ENCODE measurements around the gene DEFB115. TPM values are rescaled to one million over a fixed set of nuclear protein-coding genes. Genes with fewer than 3 reads are reported as not detected.
"Not testable (repeated sequence)": the region's sequence is repeated elsewhere in the genome, so short reads cannot be mapped to it uniquely, and the experiment has no call there.

The DEFB115 gene
- total RNA-seq, 4 donors from 2014 or later = not detected

DNA sequence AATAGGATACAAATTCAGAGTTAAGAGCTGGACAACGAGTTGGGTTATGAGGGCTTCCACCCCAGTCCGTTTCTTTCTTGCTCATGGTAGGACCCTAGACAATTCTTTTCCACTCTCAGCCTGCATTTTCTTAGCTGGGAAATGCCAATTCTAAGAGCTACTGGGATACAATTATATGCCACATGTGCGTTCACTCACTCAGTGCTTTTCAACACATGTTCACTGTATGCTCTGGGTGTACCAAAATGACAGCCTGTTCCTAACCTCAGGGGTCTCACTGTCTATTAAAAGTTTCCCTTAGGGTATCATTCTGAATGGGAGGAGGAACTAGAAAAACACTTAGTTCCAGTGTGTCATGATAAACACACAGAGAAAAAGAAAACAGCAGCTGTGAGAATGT lies 505 bp upstream of the DEFB115 start:
- in situ Hi-C loops (cut with MboI; ENCODE audit: low pct_ligation_motif_present in 1 of 4, low pct_unique_long_range_greater_than_20kb in 1 of 4, low sequenced_read_pairs in 3 of 4) = no loop called here
- peaks cover 0 to 5% of the 10 kb centered on the region in 2 donors for H3K9me3 ChIP-seq
- H3K36me3 ChIP-seq = no peaks in the 10 kb centered on the region
- H3K4me3 ChIP-seq = no peak overlapping the region
- DNase-seq = no peak
- no peak overlapping the region for H3K27ac ChIP-seq
- TF ChIP-seq, protein P1, sequence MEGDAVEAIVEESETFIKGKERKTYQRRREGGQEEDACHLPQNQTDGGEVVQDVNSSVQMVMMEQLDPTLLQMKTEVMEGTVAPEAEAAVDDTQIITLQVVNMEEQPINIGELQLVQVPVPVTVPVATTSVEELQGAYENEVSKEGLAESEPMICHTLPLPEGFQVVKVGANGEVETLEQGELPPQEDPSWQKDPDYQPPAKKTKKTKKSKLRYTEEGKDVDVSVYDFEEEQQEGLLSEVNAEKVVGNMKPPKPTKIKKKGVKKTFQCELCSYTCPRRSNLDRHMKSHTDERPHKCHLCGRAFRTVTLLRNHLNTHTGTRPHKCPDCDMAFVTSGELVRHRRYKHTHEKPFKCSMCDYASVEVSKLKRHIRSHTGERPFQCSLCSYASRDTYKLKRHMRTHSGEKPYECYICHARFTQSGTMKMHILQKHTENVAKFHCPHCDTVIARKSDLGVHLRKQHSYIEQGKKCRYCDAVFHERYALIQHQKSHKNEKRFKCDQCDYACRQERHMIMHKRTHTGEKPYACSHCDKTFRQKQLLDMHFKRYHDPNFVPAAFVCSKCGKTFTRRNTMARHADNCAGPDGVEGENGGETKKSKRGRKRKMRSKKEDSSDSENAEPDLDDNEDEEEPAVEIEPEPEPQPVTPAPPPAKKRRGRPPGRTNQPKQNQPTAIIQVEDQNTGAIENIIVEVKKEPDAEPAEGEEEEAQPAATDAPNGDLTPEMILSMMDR (IDR thresholded peaks at IDR 0.05) = no peak
- TF ChIP-seq POLR2AphosphoS5 (IDR thresholded peaks at IDR 0.05) = no peak
- TF ChIP-seq EP300 (IDR thresholded peaks at IDR 0.05; ENCODE audit: low read depth) = no peak
- TF ChIP-seq POLR2A (IDR thresholded peaks at IDR 0.05) = no peak
- intact Hi-C loops (cut with DNase I; ENCODE audit: low total_unique reads) = no loop called here
- no peaks in the 10 kb centered on the region for H3K4me1 ChIP-seq
- H3K27me3 ChIP-seq = no peaks in the 10 kb centered on the region
- WGBS, 2 donors (ENCODE audit: low coverage in 1 of 2) = 8 to 51% methylated on average over 2 to 3 of the region's 3 CpGs

DNA sequence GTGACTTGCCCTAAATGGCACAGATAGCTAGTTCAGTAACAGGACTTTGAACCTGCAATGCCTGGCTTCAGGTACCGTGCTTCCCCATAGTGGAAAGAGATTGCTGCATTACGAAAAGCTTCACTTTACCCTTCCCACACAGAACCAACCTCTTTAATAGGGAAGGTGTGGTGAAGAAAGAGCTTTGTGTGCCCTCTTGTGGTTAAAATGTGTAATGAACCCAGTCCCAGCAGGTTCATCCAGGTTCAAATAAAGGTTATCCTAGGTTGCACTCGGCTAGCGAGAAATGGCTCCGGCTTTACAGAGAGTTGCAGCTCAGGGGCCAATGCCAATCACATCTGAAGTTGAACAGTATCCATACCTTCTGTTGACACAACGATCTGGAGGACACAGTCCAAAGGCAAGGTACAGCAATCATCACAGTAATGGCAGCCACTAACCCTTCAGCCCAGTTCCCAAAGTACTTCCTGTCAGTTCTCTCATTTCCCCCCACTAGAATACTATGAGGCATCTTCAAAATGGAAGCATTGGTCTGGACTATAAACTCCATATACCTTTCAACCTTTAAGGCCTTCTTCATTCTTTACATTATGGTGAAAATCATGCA lies 3.0 kb downstream of the DEFB115 start:
- Histone ChIP-seq H3K27ac (no peak overlapping the region), H3K27me3 (no peaks in the 10 kb centered on the region), H3K9me3 (peaks cover 0 to 5% of the 10 kb centered on the region in 2 donors), H3K4me1 (no peaks in the 10 kb centered on the region), H3K36me3 (no peaks in the 10 kb centered on the region), H3K4me3 (no peak overlapping the region)
- no peak for DNase-seq
- intact Hi-C loops (cut with DNase I; ENCODE audit: low total_unique reads) (no loop called here), in situ Hi-C loops (cut with MboI; ENCODE audit: low pct_ligation_motif_present in 1 of 4, low pct_unique_long_range_greater_than_20kb in 1 of 4, low sequenced_read_pairs in 3 of 4) (no loop called here)
- TF ChIP-seq, protein P1 (IDR thresholded peaks at IDR 0.05) = peak in 3 of 5 experiments; percentile 11 to 24 (median 23)
- no peak for TF ChIP-seq POLR2A (IDR thresholded peaks at IDR 0.05)
- WGBS, 2 donors (ENCODE audit: low coverage in 1 of 2) = 68 to 80% methylated on average over 2 to 6 of the region's 6 CpGs

DNA sequence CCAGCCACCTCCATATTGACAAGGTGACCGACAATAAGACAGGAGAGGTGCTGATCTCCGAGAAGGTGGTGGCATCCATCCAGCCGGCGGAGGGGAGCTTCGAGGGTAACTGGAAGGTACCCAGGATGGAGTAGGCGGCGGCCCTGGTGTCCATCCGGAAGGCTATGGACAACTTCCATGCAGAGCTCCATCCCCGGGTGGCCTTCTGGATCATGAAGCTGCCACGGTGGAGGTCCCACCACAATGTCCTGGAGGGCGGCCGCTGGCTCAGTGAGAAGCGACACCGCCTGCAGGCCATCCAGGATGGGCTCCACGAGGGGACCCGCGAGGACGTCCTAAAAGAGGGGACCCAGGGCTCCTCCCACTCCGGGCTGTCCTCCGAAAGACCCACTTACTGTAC lies 17.0 kb downstream of the DEFB115 start:
- intact Hi-C loops (cut with DNase I; ENCODE audit: low total_unique reads) (no loop called here), in situ Hi-C loops (cut with MboI; ENCODE audit: low pct_ligation_motif_present in 1 of 4, low pct_unique_long_range_greater_than_20kb in 1 of 4, low sequenced_read_pairs in 3 of 4) (no loop called here)
- WGBS, 2 donors (ENCODE audit: low coverage in 1 of 2) = 87% methylated on average over 20 of the region's 20 CpGs; no CpG with 5 or more reads in 1 of the 2 donors
- H3K36me3 ChIP-seq = no peaks in the 10 kb centered on the region
- H3K27ac ChIP-seq = no peak overlapping the region
- no peak for DNase-seq
- H3K4me3 ChIP-seq = no peak overlapping the region
- TF ChIP-seq POLR2A (IDR thresholded peaks at IDR 0.05) = no peak
- no peak for TF ChIP-seq POLR2AphosphoS5 (IDR thresholded peaks at IDR 0.05)
- no peak for TF ChIP-seq EP300 (IDR thresholded peaks at IDR 0.05; ENCODE audit: low read depth)
- TF ChIP-seq, protein P1 (IDR thresholded peaks at IDR 0.05) = no peak
- H3K4me1 ChIP-seq = no peaks in the 10 kb centered on the region
- no peaks in the 10 kb centered on the region for H3K27me3 ChIP-seq
- H3K9me3 ChIP-seq = peaks cover 16 to 27% of the 10 kb centered on the region in 2 donors

DNA sequence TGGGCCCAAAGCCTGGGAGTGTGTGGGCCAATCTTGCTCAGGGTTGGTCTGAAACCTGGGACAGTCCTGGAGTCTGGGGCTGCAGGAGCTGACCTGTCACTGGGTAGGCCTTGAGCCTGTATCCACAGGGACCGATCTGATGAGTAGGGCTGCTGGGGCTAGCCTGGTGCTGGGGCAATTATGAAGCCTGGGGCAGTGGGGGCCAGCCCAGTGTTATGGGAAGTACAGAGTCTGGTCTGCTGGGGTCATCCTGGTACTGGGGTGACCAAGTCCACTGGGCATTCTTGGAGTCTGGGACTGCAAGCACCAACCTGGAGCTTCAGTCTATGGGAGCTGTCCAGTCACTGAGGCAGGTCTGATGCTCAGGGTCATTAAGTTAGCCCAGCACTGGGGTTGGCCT lies 20.7 kb downstream of the DEFB115 start:
- 100% methylated on average over 1 of the region's 1 CpG; no CpG with 5 or more reads in 1 of the 2 donors for WGBS, 2 donors (ENCODE audit: low coverage in 1 of 2)
- Histone ChIP-seq H3K4me1 (no peaks in the 10 kb centered on the region), H3K27me3 (no peaks in the 10 kb centered on the region), H3K36me3 (no peaks in the 10 kb centered on the region), H3K4me3 (no peak overlapping the region), H3K9me3 (peaks cover 7 to 8% of the 10 kb centered on the region in 2 donors), H3K27ac (no peak overlapping the region)
- intact Hi-C loops (cut with DNase I; ENCODE audit: low total_unique reads) (no loop called here), in situ Hi-C loops (cut with MboI; ENCODE audit: low pct_ligation_motif_present in 1 of 4, low pct_unique_long_range_greater_than_20kb in 1 of 4, low sequenced_read_pairs in 3 of 4) (no loop called here)
- no peak for DNase-seq
- no peak for TF ChIP-seq POLR2A (IDR thresholded peaks at IDR 0.05)
- TF ChIP-seq, protein P1 (IDR thresholded peaks at IDR 0.05) = no peak
- no peak for TF ChIP-seq POLR2AphosphoS5 (IDR thresholded peaks at IDR 0.05)
- no peak for TF ChIP-seq EP300 (IDR thresholded peaks at IDR 0.05; ENCODE audit: low read depth)

DNA sequence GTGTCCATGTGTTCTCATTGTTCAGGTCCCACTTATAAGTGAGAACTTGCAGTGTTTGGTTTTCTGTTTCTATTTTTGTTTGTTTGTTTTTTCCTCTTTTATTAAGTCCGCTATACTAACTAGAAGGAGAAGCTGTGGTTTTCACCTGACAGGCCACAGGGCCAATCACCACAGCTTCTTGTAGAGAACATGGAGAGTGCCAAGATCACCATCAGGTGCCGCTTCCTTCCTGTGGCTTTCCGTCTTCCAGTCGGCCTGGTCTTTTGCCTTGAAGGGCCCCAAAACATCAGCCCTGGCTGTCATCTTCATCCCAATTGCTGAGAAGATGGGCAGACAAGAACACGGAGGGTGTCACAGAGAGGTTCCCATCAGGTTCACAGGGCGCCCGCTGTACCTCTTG lies 27.5 kb downstream of the DEFB115 start:
- intact Hi-C loops (cut with DNase I; ENCODE audit: low total_unique reads); H3K27me3 ChIP-seq; H3K36me3 ChIP-seq; in situ Hi-C loops (cut with MboI; ENCODE audit: low pct_ligation_motif_present in 1 of 4, low pct_unique_long_range_greater_than_20kb in 1 of 4, low sequenced_read_pairs in 3 of 4); H3K9me3 ChIP-seq; H3K27ac ChIP-seq; H3K4me1 ChIP-seq; H3K4me3 ChIP-seq; DNase-seq: not testable (repeated sequence)
- WGBS, 2 donors (ENCODE audit: low coverage in 1 of 2) = 49 to 88% methylated on average over 4 to 7 of the region's 7 CpGs

All from transverse colon (tissue), 4 donors.